ENCODE results near the gene ATP10A.
"Not testable (repeated sequence)": the region's sequence is repeated elsewhere in the genome, so short reads cannot be mapped to it uniquely, and the experiment has no call there.

The ATP10A gene

DNA sequence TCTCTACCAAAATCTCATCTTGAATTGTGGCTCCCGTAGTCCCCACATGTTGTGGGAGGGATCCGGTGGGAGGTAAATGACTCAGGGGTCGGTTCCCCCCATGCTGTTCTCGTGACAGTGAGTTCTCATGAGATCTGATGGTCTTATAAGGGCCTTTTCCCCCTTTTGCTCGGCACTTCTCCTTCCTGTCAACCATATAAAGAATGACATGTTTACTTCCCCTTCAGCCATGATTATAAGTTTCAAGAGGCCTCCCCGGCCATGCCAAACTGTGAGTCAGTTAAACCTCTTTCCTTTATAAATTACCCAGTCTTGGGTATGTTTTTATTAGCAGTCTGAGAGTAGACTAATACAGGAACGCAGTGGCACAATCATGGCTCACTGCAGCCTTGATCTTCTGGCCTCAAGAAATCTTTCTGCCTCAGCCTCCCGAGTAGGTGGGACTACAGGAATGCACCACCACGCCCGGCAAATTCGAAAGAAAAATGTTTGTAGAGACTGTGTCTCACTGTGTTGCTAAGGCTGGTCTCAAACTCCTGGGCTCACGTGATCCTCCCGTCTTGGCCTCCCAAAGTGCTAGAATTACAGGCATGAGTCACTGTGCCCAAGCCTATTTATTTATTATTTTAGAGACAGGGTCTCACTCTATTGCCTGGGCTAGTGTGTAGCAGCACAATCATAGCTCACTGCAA is 101.0 kb downstream of the ATP10A start:
- no peak overlapping the region for H2AFZ ChIP-seq (ENCODE audit: low read length, unreplicated experiment)
- no peaks in the 10 kb centered on the region for H3K79me2 ChIP-seq (ENCODE audit: control insufficient read depth, insufficient read depth, low read length, unreplicated experiment)
- no peak overlapping the region for H3K27ac ChIP-seq (ENCODE audit: low read depth, low read length)
- H3K4me1 ChIP-seq (ENCODE audit: control insufficient read depth, insufficient read depth, low read length, unreplicated experiment): no peaks in the 10 kb centered on the region
- no peaks in the 10 kb centered on the region for H3K27me3 ChIP-seq (ENCODE audit: insufficient read depth, low read length)
- no peak overlapping the region for H3K4me3 ChIP-seq (ENCODE audit: low read depth, low read length)
- H3K36me3 ChIP-seq (ENCODE audit: insufficient read depth, low read length): 0 out of 2 replicates have a peak, but pooled peaks cover 3% of the 10 kb centered on the region

DNA sequence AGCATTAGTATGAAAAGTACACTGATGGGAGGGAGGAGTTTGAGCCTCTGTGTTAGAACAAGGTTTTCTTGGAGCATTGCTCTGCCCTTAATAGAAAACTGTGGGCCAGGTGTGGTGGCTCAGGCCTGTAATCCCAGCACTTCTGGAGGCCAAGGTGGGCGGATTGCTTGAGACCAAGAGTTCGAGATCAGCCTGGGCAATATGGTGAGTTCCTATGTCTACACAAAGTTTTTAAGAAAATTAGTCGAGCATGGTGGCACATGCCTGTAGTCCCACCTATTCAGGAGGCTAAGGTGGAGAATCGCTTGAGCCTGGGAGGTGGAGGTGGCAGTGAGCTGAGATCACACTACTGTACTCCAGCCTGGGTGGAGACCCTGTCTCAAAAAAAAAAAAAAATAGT is 103.7 kb downstream of the ATP10A start:
- H3K79me2 ChIP-seq (ENCODE audit: control insufficient read depth, insufficient read depth, low read length, unreplicated experiment): no peaks in the 10 kb centered on the region
- no peak overlapping the region for H3K4me3 ChIP-seq (ENCODE audit: low read depth, low read length)
- 0 out of 2 replicates have a peak, but pooled peaks cover 3% of the 10 kb centered on the region for H3K36me3 ChIP-seq (ENCODE audit: insufficient read depth, low read length)
- H3K27me3 ChIP-seq (ENCODE audit: insufficient read depth, low read length): no peaks in the 10 kb centered on the region
- H3K27ac ChIP-seq (ENCODE audit: low read depth, low read length): no peak overlapping the region
- no peaks in the 10 kb centered on the region for H3K4me1 ChIP-seq (ENCODE audit: control insufficient read depth, insufficient read depth, low read length, unreplicated experiment)
- H2AFZ ChIP-seq (ENCODE audit: low read length, unreplicated experiment): no peak overlapping the region

DNA sequence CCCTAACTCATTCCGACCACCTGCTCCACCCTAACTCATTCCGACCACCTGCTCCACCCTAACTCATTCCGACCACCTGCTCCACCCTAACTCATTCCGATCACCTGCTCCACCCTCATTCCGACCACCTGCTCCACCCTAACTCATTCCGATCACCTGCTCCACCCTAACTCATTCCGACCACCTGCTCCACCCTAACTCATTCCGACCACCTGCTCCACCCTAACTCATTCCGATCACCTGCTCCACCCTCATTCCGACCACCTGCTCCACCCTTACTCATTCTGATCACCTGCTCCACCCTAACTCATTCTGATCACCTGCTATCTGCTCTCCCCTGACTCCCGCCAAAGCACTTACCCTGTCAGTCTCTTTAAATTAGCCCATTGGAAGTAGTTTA is 104.5 kb downstream of the ATP10A start:
- H3K27ac ChIP-seq (ENCODE audit: low read depth, low read length); H3K36me3 ChIP-seq (ENCODE audit: insufficient read depth, low read length); H3K79me2 ChIP-seq (ENCODE audit: control insufficient read depth, insufficient read depth, low read length, unreplicated experiment); H2AFZ ChIP-seq (ENCODE audit: low read length, unreplicated experiment); H3K4me3 ChIP-seq (ENCODE audit: low read depth, low read length); H3K27me3 ChIP-seq (ENCODE audit: insufficient read depth, low read length); H3K4me1 ChIP-seq (ENCODE audit: control insufficient read depth, insufficient read depth, low read length, unreplicated experiment): not testable (repeated sequence)

- Histone ChIP-seq H3K79me2 (ENCODE audit: control insufficient read depth, insufficient read depth, low read length, unreplicated experiment) (no peaks in the 10 kb centered on the region), H3K27ac (ENCODE audit: low read depth, low read length) (no peak overlapping the region), H3K27me3 (ENCODE audit: insufficient read depth, low read length) (no peaks in the 10 kb centered on the region), H2AFZ (ENCODE audit: low read length, unreplicated experiment) (no peak overlapping the region), H3K4me3 (ENCODE audit: low read depth, low read length) (no peak overlapping the region), H3K36me3 (ENCODE audit: insufficient read depth, low read length) (no peaks in the 10 kb centered on the region; the same call in 1 of the 2 replicates), H3K4me1 (ENCODE audit: control insufficient read depth, insufficient read depth, low read length, unreplicated experiment) (peaks cover under 1% of the 10 kb centered on the region)
Observed at GRCh38 chr15:25743548-25744275, 119.4 kb downstream of the ATP10A start.

- Histone ChIP-seq H3K27ac (ENCODE audit: low read depth, low read length) (no peak overlapping the region), H2AFZ (ENCODE audit: low read length, unreplicated experiment) (no peak overlapping the region), H3K27me3 (ENCODE audit: insufficient read depth, low read length) (no peaks in the 10 kb centered on the region), H3K79me2 (ENCODE audit: control insufficient read depth, insufficient read depth, low read length, unreplicated experiment) (no peaks in the 10 kb centered on the region), H3K4me1 (ENCODE audit: control insufficient read depth, insufficient read depth, low read length, unreplicated experiment) (peaks cover 8% of the 10 kb centered on the region), H3K4me3 (ENCODE audit: low read depth, low read length) (no peak overlapping the region), H3K36me3 (ENCODE audit: insufficient read depth, low read length) (no peaks in the 10 kb centered on the region)
Observed at GRCh38 chr15:25742776-25743547, 120.2 kb downstream of the ATP10A start.

DNA sequence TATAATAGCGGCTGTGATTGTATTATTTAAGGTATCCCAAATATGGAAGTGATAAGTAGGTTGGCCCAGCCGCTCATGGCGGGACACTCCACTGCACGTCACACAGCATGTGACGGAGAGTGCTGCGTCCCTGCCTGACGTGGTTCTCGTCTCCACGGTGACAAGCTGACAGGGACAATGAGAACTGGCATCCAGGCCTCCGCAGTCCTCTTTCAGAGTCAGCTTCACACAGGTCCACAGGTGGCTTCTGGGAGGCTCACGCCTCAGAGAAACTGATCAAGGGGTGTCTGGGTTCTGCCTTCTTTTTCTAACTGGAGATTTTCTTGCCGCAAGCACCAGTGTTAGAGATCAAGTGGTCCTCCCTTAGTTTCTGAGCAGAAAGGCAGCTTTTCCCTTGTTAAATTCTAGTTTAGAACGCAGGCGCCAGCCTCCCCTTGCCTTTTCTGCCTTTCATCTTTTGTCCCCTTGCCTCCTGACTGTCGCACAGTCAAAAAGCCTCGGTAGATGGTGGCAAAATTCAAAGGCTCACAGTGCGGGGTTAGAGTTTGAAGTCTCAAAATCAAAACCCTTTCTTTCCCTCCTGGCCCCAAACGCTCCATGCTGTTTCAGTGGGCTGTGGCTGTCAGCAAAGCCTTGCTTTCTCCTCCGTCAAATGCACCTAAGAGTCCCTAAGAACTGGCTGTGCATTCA is 120.9 kb downstream of the ATP10A start:
- Histone ChIP-seq H3K36me3 (ENCODE audit: insufficient read depth, low read length) (no peaks in the 10 kb centered on the region), H3K79me2 (ENCODE audit: control insufficient read depth, insufficient read depth, low read length, unreplicated experiment) (no peaks in the 10 kb centered on the region), H3K27ac (ENCODE audit: low read depth, low read length) (no peak overlapping the region), H3K4me3 (ENCODE audit: low read depth, low read length) (no peak overlapping the region), H3K27me3 (ENCODE audit: insufficient read depth, low read length) (no peaks in the 10 kb centered on the region), H3K4me1 (ENCODE audit: control insufficient read depth, insufficient read depth, low read length, unreplicated experiment) (peaks cover 16% of the 10 kb centered on the region), H2AFZ (ENCODE audit: low read length, unreplicated experiment) (no peak overlapping the region)

DNA sequence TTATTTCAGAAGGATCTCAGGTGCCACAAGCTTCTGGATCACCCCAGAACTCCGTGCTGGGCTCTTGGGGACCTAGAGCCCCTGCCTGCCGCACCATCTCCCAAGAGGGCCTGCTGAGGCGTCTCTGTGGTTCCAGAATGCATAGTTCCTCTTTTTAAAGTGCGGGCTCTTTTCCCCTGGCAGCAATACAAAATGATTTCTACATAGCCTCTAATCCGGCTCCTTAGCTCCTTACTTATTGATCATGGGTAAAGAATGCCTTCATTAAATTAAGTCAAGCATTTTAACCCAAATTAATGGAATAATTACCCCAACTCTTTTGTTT is 121.9 kb downstream of the ATP10A start:
- Histone ChIP-seq H3K27me3 (ENCODE audit: insufficient read depth, low read length) (no peaks in the 10 kb centered on the region), H3K4me3 (ENCODE audit: low read depth, low read length) (no peak overlapping the region), H3K36me3 (ENCODE audit: insufficient read depth, low read length) (no peaks in the 10 kb centered on the region), H3K4me1 (ENCODE audit: control insufficient read depth, insufficient read depth, low read length, unreplicated experiment) (peaks cover 20% of the 10 kb centered on the region), H3K27ac (ENCODE audit: low read depth, low read length) (no peak overlapping the region), H2AFZ (ENCODE audit: low read length, unreplicated experiment) (no peak overlapping the region), H3K79me2 (ENCODE audit: control insufficient read depth, insufficient read depth, low read length, unreplicated experiment) (peaks cover 3% of the 10 kb centered on the region)

GRCh38 chr15:25740383-25741255 is 122.5 kb downstream of the ATP10A start:
- Histone ChIP-seq H3K36me3 (ENCODE audit: insufficient read depth, low read length) (no peaks in the 10 kb centered on the region), H2AFZ (ENCODE audit: low read length, unreplicated experiment) (no peak overlapping the region), H3K4me3 (ENCODE audit: low read depth, low read length) (no peak overlapping the region), H3K79me2 (ENCODE audit: control insufficient read depth, insufficient read depth, low read length, unreplicated experiment) (peaks cover 3% of the 10 kb centered on the region), H3K27ac (ENCODE audit: low read depth, low read length) (no peak overlapping the region), H3K27me3 (ENCODE audit: insufficient read depth, low read length) (no peaks in the 10 kb centered on the region), H3K4me1 (ENCODE audit: control insufficient read depth, insufficient read depth, low read length, unreplicated experiment) (peaks cover 20% of the 10 kb centered on the region)

DNA sequence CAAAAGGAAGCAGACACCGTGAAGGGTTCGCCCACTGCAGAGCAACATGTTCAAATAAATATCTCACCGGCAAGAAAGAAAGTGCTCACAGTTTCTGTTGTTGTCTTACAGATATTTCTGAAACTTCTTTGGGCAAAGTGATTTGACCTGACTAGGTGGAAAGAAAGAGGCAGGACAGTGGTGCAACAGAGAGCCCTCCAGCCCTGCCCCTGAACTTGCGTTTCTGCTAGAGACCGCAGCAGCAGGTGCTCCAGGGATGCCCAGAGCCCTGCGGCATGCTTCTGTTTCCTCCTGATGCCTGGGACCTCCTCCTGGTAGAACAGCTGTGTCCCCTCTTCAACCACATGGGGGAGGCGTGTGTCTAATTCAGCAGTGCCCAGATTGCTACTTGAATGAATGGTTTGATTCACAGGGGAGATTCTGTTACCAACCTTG is 123.4 kb downstream of the ATP10A start:
- Histone ChIP-seq H3K4me3 (ENCODE audit: low read depth, low read length) (no peak overlapping the region), H3K4me1 (ENCODE audit: control insufficient read depth, insufficient read depth, low read length, unreplicated experiment) (peaks cover 20% of the 10 kb centered on the region), H3K79me2 (ENCODE audit: control insufficient read depth, insufficient read depth, low read length, unreplicated experiment) (peaks cover 3% of the 10 kb centered on the region), H3K27ac (ENCODE audit: low read depth, low read length) (no peak overlapping the region), H3K36me3 (ENCODE audit: insufficient read depth, low read length) (no peaks in the 10 kb centered on the region), H2AFZ (ENCODE audit: low read length, unreplicated experiment) (no peak overlapping the region), H3K27me3 (ENCODE audit: insufficient read depth, low read length) (no peaks in the 10 kb centered on the region)
